ENCODE data around the gene IFNA8.

- no peak for TF ChIP-seq POLR2A (IDR thresholded peaks at IDR 0.05)
- no peak for TF ChIP-seq CTCF (IDR thresholded peaks at IDR 0.05 in 4 of 5, conservative IDR thresholded peaks at IDR 0.05 in 1 of 5)
These were observed 43.8 kb downstream of the IFNA8 start for GRCh38 chr9:21452681-21453080.

Measured in gastrocnemius medialis (tissue), 4 donors.